ENCODE results near the gene MINDY4. TPM values are rescaled to one million over a fixed set of nuclear protein-coding genes. Genes with fewer than 3 reads are reported as not detected.

Gene MINDY4
- total RNA-seq, 1 donor: 0.21 TPM

- H3K4me1 ChIP-seq (ENCODE audit: insufficient read depth, low read length): no peaks in the 10 kb centered on the region
- no peaks in the 10 kb centered on the region for H3K27me3 ChIP-seq (ENCODE audit: insufficient read depth, low read length)
- H3K4me3 ChIP-seq (ENCODE audit: low read length): no peak overlapping the region
- H3K9me3 ChIP-seq (ENCODE audit: low read depth, low read length): no peaks in the 10 kb centered on the region
These were observed 160.8 kb downstream of the MINDY4 start for GRCh38 chr7:30931929-30932540.

DNA sequence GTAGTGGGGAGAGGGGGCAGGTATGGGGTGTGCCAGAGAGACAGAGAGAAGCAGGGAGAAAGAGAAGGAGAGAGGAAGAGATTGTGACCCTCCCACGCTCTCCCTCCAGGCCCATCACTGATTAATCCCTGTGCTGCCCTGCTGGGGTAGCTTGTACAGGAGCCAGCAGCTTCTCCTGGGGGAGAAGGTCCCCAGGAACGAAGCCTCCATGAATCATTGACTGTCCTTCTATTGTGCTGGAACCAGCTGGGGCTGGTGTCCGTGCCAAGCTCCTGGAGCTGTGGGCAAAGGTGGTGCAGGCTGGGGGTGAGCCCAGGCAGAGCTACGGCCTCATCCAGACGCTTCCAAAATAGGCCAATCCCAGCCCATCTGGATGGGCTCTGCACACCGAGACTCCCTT is 161.3 kb downstream of the MINDY4 start:
- no peaks in the 10 kb centered on the region for H3K4me1 ChIP-seq (ENCODE audit: insufficient read depth, low read length)
- H3K9me3 ChIP-seq (ENCODE audit: low read depth, low read length): no peaks in the 10 kb centered on the region
- H3K4me3 ChIP-seq (ENCODE audit: low read length): no peak overlapping the region
- no peaks in the 10 kb centered on the region for H3K27me3 ChIP-seq (ENCODE audit: insufficient read depth, low read length)

DNA sequence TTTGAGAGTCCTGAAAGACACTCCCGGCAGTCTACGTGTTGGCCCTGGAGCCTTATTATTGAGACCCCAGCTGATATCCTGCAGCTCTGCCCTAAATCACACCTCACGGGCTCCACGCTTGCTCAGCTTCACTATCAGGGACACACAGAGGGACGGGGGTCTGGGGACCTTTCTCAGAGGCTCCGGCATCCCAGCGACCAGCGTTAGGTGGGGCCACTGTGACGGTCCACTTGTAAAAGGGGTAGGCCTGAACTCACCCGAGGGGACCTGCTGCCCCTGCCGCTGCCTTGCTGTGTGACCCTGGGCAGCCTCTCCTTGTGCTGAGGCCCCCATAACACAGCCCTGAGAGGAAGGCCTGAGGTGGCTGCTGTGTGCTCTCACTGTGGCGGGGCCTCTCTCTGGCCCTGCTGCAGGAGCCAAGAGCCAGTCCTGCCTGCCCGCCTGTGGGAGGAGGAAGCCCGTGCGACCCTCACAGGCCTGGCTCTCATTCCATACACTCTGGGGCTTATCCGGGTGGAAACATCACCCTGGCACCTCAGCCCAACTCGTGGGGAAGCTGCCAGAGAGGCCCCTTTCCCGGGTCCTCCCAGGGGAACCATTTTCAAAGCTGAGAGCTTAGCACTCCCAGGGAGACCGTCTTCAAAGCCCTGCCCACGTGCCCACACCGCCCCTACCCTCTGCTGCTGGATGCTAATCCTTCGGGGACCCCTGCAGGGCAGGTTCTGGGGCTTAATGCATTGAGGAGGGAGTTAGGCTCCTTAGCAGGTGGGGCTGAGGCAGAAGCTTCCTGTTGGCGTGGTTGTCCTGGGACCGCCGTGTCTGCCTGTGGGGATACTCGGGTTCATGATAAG is 162.1 kb downstream of the MINDY4 start:
- Histone ChIP-seq H3K9me3 (ENCODE audit: low read depth, low read length) (no peaks in the 10 kb centered on the region), H3K4me1 (ENCODE audit: insufficient read depth, low read length) (no peaks in the 10 kb centered on the region), H3K4me3 (ENCODE audit: low read length) (no peak overlapping the region), H3K27me3 (ENCODE audit: insufficient read depth, low read length) (peaks cover under 1% of the 10 kb centered on the region)

DNA sequence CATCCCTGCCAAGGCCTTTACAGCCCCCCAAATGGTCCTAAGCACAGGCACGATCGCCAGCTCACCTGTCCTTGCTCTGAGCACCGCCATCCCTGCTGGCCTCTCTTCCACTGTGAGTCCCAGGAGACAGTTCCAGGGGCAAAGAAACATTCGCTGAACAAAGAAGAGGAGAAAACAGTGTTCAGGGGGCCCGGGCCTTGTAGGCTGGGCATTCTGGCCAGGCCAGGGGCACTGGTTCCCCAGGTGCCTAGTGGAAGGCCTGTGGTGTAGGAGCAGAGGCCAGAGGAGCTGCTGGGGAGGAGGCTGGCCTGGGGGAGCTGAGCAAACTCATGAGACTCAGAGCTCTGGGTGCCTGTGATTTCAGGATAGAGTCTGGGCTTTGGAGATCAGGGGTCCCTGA is 163.0 kb downstream of the MINDY4 start:
- no peak overlapping the region for H3K4me3 ChIP-seq (ENCODE audit: low read length)
- H3K4me1 ChIP-seq (ENCODE audit: insufficient read depth, low read length): no peaks in the 10 kb centered on the region
- no peaks in the 10 kb centered on the region for H3K9me3 ChIP-seq (ENCODE audit: low read depth, low read length)
- H3K27me3 ChIP-seq (ENCODE audit: insufficient read depth, low read length): peaks cover 8% of the 10 kb centered on the region

DNA sequence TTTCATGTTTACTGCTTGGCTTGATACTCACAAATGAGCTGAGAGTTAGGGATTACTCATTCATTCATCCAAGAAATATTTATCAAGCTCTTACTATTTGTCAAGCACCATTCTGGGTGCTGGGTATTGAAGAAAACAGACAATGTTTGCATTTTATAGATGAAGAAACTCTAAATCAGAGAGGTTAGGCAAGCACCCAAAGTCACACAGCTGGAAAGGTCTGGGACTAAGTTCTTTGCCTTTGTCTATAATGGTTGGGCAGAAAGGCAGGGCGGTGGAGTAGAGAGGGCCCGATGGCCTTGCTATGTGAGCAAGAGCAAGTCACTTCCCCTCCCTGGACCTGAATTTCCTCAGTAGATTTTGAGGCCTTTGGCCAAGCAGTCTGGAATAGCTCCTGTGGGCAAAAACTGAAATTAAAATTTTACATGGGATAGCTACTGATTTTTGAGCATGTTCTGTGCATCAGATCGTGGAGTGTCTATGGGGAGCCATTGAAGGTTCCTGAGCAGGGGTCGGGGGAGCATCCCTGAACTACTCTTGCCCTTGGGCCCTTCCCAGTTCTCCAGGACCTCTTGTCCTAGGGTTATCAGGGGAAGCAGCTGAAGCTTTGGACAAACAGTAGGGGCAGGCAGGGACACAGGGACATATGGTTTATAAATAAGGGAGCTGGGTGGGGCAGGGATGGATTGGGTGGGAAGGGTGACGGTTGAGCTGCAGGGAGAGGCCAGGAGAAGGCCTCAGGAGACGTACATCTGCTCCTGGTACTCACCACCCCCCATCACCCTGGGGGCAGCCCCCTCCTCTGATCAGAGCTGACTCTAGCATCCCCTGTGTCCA is 163.7 kb downstream of the MINDY4 start:
- H3K27me3 ChIP-seq (ENCODE audit: insufficient read depth, low read length): peaks cover 13% of the 10 kb centered on the region

DNA sequence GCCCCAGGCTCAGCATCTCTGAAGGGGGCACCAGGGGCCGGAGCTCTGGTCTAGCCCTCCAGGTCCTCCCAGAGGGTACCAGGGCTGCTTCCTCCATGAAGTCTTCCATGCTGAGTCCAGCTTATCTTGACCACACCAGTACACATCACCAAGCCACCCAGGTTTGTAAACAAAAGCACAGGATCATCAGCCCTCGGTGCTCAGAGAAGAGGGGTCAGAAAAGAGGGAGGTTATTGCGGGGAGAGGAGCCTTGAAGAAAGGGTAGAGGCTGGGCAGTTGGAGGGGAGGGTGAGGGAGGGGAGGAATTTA is 164.3 kb downstream of the MINDY4 start:
- H3K9me3 ChIP-seq (ENCODE audit: low read depth, low read length): no peaks in the 10 kb centered on the region
- H3K4me1 ChIP-seq (ENCODE audit: insufficient read depth, low read length): no peaks in the 10 kb centered on the region
- peaks cover 13% of the 10 kb centered on the region for H3K27me3 ChIP-seq (ENCODE audit: insufficient read depth, low read length)
- no peak overlapping the region for H3K4me3 ChIP-seq (ENCODE audit: low read length)

More for the DNA sequence above, 163.7 kb downstream of the MINDY4 start:
- Histone ChIP-seq H3K4me3 (ENCODE audit: low read length) (no peak overlapping the region), H3K4me1 (ENCODE audit: insufficient read depth, low read length) (no peaks in the 10 kb centered on the region), H3K9me3 (ENCODE audit: low read depth, low read length) (no peaks in the 10 kb centered on the region)

- Histone ChIP-seq H3K27me3 (ENCODE audit: insufficient read depth, low read length) (peaks cover 19% of the 10 kb centered on the region), H3K4me3 (ENCODE audit: low read length) (no peak overlapping the region), H3K9me3 (ENCODE audit: low read depth, low read length) (no peaks in the 10 kb centered on the region), H3K4me1 (ENCODE audit: insufficient read depth, low read length) (no peaks in the 10 kb centered on the region)
These were observed 165.5 kb downstream of the MINDY4 start for GRCh38 chr7:30936650-30937245.

DNA sequence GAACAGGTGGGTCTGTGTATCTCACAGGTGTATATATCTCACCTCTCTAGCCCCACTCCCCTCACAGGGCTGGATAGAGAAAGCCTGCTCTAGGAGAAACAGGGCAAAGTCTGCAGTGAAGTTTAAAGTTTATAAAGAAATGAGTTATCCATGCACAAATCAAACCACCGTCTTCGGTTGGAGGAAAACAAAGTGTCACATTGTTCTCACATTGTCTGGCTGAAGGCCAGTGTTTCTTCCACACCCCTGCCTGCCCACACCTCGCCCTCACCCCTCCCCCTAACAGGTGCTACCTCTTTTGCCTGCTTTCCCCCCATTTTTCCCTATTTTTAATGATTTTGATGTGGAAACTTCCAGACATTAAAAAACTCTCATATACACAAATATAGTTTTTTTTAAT is 166.2 kb downstream of the MINDY4 start:
- H3K9me3 ChIP-seq (ENCODE audit: low read depth, low read length): no peaks in the 10 kb centered on the region
- H3K4me3 ChIP-seq (ENCODE audit: low read length): no peak overlapping the region
- no peaks in the 10 kb centered on the region for H3K4me1 ChIP-seq (ENCODE audit: insufficient read depth, low read length)
- peaks cover 19% of the 10 kb centered on the region for H3K27me3 ChIP-seq (ENCODE audit: insufficient read depth, low read length)

- peaks cover 24% of the 10 kb centered on the region for H3K27me3 ChIP-seq (ENCODE audit: insufficient read depth, low read length)
- H3K4me1 ChIP-seq (ENCODE audit: insufficient read depth, low read length): no peaks in the 10 kb centered on the region
- no peak overlapping the region for H3K4me3 ChIP-seq (ENCODE audit: low read length)
These were observed 167.5 kb downstream of the MINDY4 start for GRCh38 chr7:30938435-30939316.

DNA sequence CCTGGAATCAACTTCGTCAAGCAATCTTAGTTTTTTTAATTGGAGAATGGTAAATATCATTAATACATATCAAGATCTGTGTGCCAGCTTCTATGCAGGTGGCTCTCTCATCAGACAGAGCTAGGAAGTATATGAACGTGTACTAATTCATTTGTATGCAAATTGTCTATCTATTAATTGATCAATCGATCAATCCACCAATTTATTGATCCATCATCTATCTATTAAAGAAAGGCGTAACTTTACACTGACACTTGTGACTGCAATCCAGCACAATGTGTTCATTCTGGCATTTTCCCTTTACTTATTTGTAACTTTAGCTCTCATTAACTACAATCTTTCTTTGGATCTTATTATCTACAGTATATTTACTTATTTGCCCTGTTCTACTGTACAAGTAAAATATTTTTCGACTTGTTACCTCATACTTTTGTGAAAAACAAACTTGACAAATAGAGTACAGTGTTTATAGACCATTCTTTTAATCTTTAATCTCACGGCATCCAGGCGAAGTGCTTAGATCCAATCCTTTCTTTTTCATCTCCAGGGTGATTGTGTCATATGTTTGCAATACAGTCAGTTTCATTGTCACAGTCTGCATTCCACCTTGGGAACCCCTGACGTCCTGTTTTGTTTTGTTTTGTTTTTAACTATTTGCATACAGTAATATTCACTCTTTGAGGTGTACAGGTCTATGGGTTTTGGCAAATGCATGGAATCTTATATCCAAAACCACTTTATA is 170.5 kb downstream of the MINDY4 start:
- Histone ChIP-seq H3K4me1 (ENCODE audit: insufficient read depth, low read length) (no peaks in the 10 kb centered on the region), H3K27me3 (ENCODE audit: insufficient read depth, low read length) (peaks cover 31% of the 10 kb centered on the region), H3K9me3 (ENCODE audit: low read depth, low read length) (peaks cover 8% of the 10 kb centered on the region), H3K4me3 (ENCODE audit: low read length) (no peak overlapping the region)

More at GRCh38 chr7:30938435-30939316, 167.5 kb downstream of the MINDY4 start:
- no peaks in the 10 kb centered on the region for H3K9me3 ChIP-seq (ENCODE audit: low read depth, low read length)

Other genes with a start within 250 kb of the MINDY4 start
- 74.0 TPM for gene GARS1, start 176.5 kb upstream of the MINDY4 start, total RNA-seq
- gene CRHR2, start 89.0 kb upstream of the MINDY4 start, total RNA-seq: not detected
- 0.52 TPM for gene INMT, start 19.3 kb upstream of the MINDY4 start, total RNA-seq
- 0.42 TPM for gene AQP1, start 140.4 kb downstream of the MINDY4 start, total RNA-seq
- gene GHRHR, start 192.5 kb downstream of the MINDY4 start, total RNA-seq: not detected